NCI-H2196 (cell line): ENCODE measurements around the gene NEDD8.
A peak's percentile ranks its signal among the peaks of the same experiment; 100 is the strongest.

Experiments
- DNase-seq: peaks from one replicate; lab custom pipeline; 2025; ENCODE audit not compliant: unreplicated experiment; lab: John Stamatoyannopoulos, UW

The NEDD8 gene

GRCh38 chr14:24182110-24182882 lies 49.9 kb downstream of the NEDD8 start:
- DNase-seq: no peak

- DNase-seq: no peak
Measured at GRCh38 chr14:24181371-24182077, 50.6 kb downstream of the NEDD8 start.

GRCh38 chr14:24179961-24180796 lies 52.0 kb downstream of the NEDD8 start:
- peak; percentile 71 for DNase-seq

GRCh38 chr14:24179294-24179960 lies 52.7 kb downstream of the NEDD8 start:
- no peak for DNase-seq

GRCh38 chr14:24178399-24179178 lies 53.6 kb downstream of the NEDD8 start:
- no peak for DNase-seq

- no peak for DNase-seq
Measured at GRCh38 chr14:24177891-24178290, 54.3 kb downstream of the NEDD8 start.

- DNase-seq: no peak
Measured at GRCh38 chr14:24177041-24177825, 54.9 kb downstream of the NEDD8 start.

- DNase-seq: no peak
Measured at GRCh38 chr14:24176599-24176998, 55.6 kb downstream of the NEDD8 start.

- DNase-seq: no peak
Measured at GRCh38 chr14:24172871-24173281, 59.3 kb downstream of the NEDD8 start.

- DNase-seq: no peak
Measured at GRCh38 chr14:24172261-24172860, 59.8 kb downstream of the NEDD8 start.

- no peak for DNase-seq
Measured at GRCh38 chr14:24171422-24172260, 60.5 kb downstream of the NEDD8 start, which contains the start of gene REC8. Gene REC8, plus strand, starts transcription at chr14:24172080. Its CDS starts 473 bp downstream, at chr14:24172553.

GRCh38 chr14:24167469-24168114 lies 64.6 kb downstream of the NEDD8 start:
- DNase-seq: no peak
